SHP77 (cell line): ENCODE data around the gene AUTS2.

ENCODE experiments used
- DNase-seq, 2 experiments: peaks; one replicate each; lab custom pipeline; 2025; lab: John Stamatoyannopoulos, UW

Gene AUTS2

GRCh38 chr7:70416986-70417655 is 818.8 kb downstream of the AUTS2 start:
- no peak for DNase-seq

DNA sequence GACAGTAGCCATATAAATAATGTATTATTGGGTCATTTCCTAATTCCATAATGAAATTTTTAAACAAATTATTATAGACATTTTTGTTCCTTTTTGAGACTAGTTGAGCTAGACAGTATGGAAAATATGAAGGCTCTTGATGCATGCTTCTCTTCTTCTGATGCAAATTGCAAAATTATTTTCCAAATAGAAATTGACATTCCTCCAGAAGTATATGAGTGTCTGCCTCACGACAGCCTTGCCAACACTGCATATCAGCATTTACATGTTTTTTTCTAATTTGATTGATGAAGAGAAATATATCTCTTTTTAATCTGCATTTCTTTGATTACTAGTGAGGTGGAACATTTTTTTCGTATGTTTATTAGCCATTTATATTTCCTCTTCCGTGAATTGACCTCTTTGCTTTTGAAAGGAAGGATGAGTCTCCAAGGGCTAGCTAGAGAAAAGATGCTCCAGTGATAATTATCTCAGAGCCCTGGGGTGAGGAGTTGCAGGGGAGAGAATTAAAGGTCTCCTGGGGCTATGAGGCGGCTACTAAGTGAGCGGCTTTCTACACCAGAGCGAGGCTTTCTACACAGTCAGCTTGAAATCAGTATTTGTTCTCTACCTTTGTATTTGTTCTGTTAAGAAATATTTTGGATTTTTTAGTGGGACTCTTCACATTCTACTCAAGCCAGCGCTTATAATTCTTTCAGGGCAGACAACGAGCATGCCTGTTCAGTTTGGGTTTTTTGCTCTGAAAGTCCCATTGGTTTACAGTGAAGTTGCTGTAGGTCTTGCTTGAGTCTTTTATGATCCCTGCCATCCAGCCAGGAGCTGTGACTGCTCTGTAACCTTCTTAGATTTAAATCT is 821.5 kb downstream of the AUTS2 start:
- no peak for DNase-seq

GRCh38 chr7:70420381-70420662 is 822.0 kb downstream of the AUTS2 start:
- DNase-seq, result no peak

GRCh38 chr7:70421319-70421718 is 823.0 kb downstream of the AUTS2 start:
- DNase-seq, result no peak

- no peak for DNase-seq
These were observed 828.1 kb downstream of the AUTS2 start for GRCh38 chr7:70426249-70426880.

- peak; percentile 27 to 46 for DNase-seq
These were observed 834.3 kb downstream of the AUTS2 start for GRCh38 chr7:70432567-70433001.

- DNase-seq, result no peak
These were observed 836.1 kb downstream of the AUTS2 start for GRCh38 chr7:70434376-70434775.

- no peak for DNase-seq
These were observed 836.5 kb downstream of the AUTS2 start for GRCh38 chr7:70434821-70435220.

- no peak for DNase-seq
These were observed 837.4 kb downstream of the AUTS2 start for GRCh38 chr7:70435634-70436033.

- no peak for DNase-seq
These were observed 838.6 kb downstream of the AUTS2 start for GRCh38 chr7:70436790-70437350.

- DNase-seq, result no peak
These were observed 841.4 kb downstream of the AUTS2 start for GRCh38 chr7:70439651-70440050.

DNA sequence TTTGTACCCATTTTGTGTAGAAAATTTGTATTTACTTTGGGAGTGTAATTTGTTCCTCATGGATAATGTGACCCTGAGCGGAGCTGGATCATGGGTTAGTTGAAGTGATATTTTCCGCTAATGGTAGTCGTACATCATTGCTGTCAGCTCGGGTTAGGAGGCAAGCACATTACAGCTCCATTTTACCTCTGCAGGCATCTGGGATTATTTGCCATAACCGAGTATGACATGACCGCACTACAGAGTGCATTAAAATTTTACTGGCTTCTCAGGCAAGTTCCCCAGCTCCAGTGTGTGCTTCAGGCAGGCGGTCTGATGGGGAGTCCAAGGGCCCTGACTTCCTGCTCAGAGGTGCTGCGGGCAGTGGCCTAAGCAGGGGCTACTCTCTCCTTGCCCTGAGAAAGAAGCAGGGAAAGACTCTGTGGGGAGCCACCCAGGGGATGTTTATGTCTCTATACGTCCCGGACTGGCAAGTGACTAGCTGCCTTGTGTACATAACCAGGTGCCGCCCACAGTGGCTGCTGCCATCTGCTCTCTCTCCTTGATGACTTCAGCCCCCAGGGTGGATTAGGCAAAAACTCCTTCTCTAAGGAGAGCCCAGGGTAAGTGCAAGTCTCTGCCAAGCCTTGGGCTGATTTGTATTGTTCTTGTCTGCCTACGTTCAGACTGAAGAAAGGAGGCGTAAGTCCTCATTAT is 848.3 kb downstream of the AUTS2 start:
- peak; percentile 4 to 10 for DNase-seq

- no peak for DNase-seq
These were observed 850.1 kb downstream of the AUTS2 start for GRCh38 chr7:70448312-70448906.

DNA sequence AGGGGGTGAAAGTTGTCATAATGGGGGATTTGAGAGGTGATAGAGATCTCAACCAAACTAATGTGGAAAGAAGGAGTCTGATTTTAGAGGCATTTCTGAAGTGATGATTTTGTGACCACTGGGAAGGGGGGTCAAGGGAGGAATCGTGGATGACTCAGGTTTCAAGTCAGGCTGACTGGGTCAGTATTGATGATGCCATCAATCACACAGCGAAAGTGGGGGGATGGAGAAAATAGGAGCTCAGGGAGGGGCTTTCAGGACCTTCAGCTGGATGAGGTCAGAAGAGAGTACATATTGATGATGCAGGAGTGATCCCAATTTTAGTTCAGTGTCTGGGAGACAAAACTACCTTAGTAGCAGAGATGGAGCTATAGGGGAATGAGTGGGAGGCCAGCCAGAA is 852.5 kb downstream of the AUTS2 start:
- DNase-seq, result no peak

GRCh38 chr7:70455925-70456324 is 857.6 kb downstream of the AUTS2 start:
- DNase-seq, result no peak

DNA sequence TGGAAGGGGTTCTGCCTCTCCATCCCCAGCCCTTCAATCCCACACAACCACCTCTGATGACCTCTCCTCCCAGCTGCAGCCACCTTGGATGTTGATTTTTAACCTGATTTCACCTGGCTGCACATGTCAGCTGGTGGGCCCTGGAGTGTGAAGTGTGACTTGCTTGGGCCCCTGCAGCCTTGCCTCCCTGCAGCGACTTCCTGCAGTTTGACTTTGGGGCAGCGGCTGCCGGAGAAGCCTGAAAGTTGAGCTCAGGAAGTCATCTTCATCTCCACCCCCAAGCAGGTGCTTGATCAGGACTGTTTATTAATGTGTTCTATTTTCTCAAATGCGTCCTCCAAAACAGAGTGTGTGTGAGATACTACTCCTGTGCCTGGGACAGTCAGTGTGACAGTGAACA is 858.4 kb downstream of the AUTS2 start:
- DNase-seq, result no peak

DNA sequence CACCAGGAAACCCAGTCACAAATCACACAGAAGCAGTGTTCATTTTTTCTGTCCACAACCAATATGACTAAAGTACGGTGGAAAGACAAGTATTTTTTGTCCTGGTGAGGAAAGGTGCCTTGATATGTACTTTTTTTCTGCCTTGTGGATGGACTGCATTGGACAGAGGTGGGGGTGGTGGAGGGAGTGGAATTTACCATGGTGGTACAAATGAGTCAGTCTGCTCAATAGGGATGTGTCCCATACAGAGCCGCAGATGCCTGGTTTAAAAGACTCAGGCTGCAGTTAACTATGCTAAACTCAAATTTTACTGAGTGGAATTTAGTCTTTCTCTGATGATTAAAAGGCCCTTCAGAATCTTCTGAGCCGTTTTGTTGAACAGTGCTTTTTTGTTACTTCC is 859.2 kb downstream of the AUTS2 start:
- no peak for DNase-seq

DNA sequence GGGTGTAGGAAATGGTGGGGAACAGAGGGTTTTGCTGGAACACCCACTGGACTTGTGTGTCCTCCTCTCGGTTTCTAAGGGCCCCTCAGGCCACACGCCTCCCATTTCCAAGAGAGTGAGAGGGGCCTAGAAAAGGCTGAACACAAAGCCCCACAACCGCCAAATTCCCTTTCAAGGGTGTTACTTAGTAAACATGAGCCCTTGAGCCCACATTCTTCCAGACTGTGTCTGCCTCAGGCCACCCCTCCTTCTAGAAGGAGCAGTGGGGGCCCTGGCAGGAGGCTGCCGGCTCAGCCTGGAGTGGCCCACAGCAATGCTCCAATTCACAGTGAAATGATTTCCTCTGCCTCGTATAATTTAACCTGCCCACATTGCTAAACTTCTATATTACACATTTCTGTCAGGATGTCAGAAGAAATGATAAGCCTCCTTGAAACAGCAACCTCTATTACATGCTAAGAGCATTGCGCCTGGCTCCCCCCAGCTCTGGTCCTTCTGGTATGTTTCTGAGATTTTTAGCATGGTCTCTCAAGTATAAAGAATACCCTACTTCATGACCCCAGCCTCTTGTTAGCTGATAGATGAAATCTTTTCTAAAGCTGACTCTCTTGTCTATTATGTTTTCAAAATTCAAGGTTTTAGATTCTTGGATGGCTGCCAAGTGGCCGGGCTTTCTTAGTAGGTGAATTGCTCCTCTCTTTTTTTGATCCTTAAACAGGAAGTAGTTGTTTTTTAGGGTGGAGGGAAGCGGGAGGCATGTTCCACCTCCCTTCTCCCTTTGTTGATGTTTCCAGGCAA is 859.8 kb downstream of the AUTS2 start:
- DNase-seq, result no peak

DNA sequence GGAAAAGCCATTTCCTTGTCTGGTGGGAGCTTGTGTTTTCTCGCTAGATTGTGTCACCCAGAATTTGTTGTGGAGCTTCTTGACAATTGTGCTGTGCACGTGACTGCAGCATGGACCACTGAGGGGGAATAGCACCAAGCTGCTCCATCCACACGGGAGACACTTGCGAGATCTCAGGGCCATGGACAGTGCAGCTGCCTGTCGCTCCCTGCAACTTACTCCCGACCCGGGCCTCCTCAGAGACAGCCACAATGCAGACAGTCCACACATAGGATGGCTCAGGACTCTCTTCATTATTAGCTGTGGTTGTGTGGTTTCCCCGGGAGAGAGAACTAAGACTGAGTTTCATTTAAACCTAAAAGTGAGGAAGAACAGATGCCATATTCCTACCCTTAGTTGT is 860.5 kb downstream of the AUTS2 start:
- DNase-seq, result no peak

GRCh38 chr7:70459546-70459945 is 861.3 kb downstream of the AUTS2 start:
- DNase-seq, result no peak

DNA sequence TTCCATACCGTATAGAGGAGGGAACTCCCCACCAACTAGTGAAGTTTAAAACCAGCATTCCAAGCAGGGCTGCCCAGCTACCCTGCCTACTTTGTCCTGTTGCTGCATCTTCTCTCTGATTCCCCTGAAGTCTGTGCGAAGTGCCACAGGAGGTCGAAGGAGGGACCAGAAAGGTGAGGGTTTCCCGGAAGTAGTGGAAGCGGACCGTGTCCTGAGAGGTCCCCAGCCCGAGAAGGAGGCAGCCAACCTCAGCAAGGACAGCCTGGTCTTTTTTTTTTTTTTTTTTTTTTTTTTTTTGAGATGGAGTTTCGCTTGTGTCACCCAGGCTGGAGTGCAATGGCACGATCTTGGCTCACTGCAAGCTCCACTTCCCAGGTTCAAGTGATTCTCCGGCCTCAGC is 861.8 kb downstream of the AUTS2 start:
- no peak for DNase-seq
